Fibroblast of lung (primary cell): Measurements from ENCODE around the gene B4GALT7. TPM values are rescaled to one million over a fixed set of nuclear protein-coding genes. Genes with fewer than 3 reads are reported as not detected.

Experiments used
- DNase-seq, 2 donors: peaks; one replicate each; pipeline versions ENCODE4 v3.0.0 to v3.0.0-alpha.2; 2010; ENCODE audit warnings: low read depth in 2 of 2
- H2AFZ ChIP-seq: 2 replicates; pipeline ENCODE4 v1.5.1; 2012; ENCODE audit warnings: low read length, control low read depth, inconsistent platforms
- H3K27ac ChIP-seq: 2 replicates; pipeline ENCODE4 v1.5.1; 2011; ENCODE audit warnings: low read length, control low read depth; ENCODE audit not compliant: insufficient read depth
- H3K27me3 ChIP-seq: 2 replicates; pipeline ENCODE4 v1.5.1; 2011; ENCODE audit warnings: mild to moderate bottlenecking, low read length; ENCODE audit not compliant: control insufficient read depth, insufficient read depth
- H3K36me3 ChIP-seq: 2 replicates; pipeline ENCODE4 v1.5.1; 2011; ENCODE audit warnings: low read length; ENCODE audit not compliant: control insufficient read depth, insufficient read depth
- H3K4me1 ChIP-seq: 2 replicates; pipeline ENCODE4 v1.5.1; 2011; ENCODE audit warnings: low read length; ENCODE audit not compliant: control insufficient read depth, insufficient read depth; ENCODE audit errors: extremely low read depth
- H3K4me2 ChIP-seq: 2 replicates; pipeline ENCODE4 v1.5.1; 2011; ENCODE audit warnings: low read length, control low read depth; ENCODE audit not compliant: insufficient read depth; ENCODE audit errors: extremely low read depth
- H3K4me3 ChIP-seq, 4 experiments: fragments of 200-600 bp in 1 of 4; sonication (generic) in 1 of 4; replicated peaks in 1 of 4; 2 replicates each; pipeline ENCODE4 v1.5.1; 2011 to 2016; ENCODE audit warnings: low read length in 4 of 4, low read depth in 3 of 4, mild to moderate bottlenecking in 3 of 4, control low read depth in 2 of 4, inconsistent platforms in 1 of 4, mixed read lengths in 1 of 4; ENCODE audit not compliant: insufficient read depth in 1 of 4; ENCODE audit errors: control extremely low read depth in 1 of 4
- H3K79me2 ChIP-seq: 2 replicates; pipeline ENCODE4 v1.5.1; 2012; ENCODE audit warnings: mild to moderate bottlenecking, low read length, inconsistent platforms; ENCODE audit not compliant: control insufficient read depth, insufficient read depth
- H3K9ac ChIP-seq: 2 replicates; pipeline ENCODE4 v1.5.1; 2011; ENCODE audit warnings: mild to moderate bottlenecking, low read length, control low read depth; ENCODE audit not compliant: insufficient read depth
- H3K9me3 ChIP-seq: 2 replicates; pipeline ENCODE4 v1.5.1; 2012; ENCODE audit warnings: low read depth, low read length; ENCODE audit not compliant: control insufficient read depth, insufficient read depth
- H4K20me1 ChIP-seq: 2 replicates; pipeline ENCODE4 v1.5.1; 2011; ENCODE audit warnings: low read length; ENCODE audit not compliant: control insufficient read depth, insufficient read depth; ENCODE audit errors: extremely low read depth
- CTCF ChIP-seq, 2 donors: IDR thresholded peaks in 1 of 2; conservative IDR thresholded peaks in 1 of 2; 1 replicate in 1 of 2; 2 replicates in 1 of 2; pipeline ENCODE4 v1.5.1; 2011 to 2012; ENCODE audit warnings: low read length in 2 of 2, control low read depth in 1 of 2, inconsistent platforms in 1 of 2, low read depth in 1 of 2, mild to moderate bottlenecking in 1 of 2
- EZH2 ChIP-seq: IDR thresholded peaks from 2 replicates; pipeline ENCODE4 v1.5.1; 2012; ENCODE audit warnings: low read length, control low read depth, mild to moderate bottlenecking; ENCODE audit errors: missing control alignments
- polyA plus RNA-seq, 2 donors: library from polyadenylated mRNA; depleted of rRNA in 1 of 2; stranded (reverse) in 1 of 2; unstranded in 1 of 2; fragments of >200 nt; gene quantifications; 2 replicates each; pipeline ENCODE4 v1.2.1, GENCODE V29; 2011 to 2012; ENCODE audit warnings: missing spikeins in 1 of 2
- total RNA-seq: library from RNA; depleted of rRNA; stranded (reverse); fragments of >200 nt; gene quantifications from 2 replicates; pipeline ENCODE4 v1.2.1, GENCODE V29; 2014

Gene B4GALT7
- total and polyA plus RNA-seq, 2 donors (not counting 1 experiment from before 2014, with no cell fraction given) = 20.8 to 29.1 TPM

DNA sequence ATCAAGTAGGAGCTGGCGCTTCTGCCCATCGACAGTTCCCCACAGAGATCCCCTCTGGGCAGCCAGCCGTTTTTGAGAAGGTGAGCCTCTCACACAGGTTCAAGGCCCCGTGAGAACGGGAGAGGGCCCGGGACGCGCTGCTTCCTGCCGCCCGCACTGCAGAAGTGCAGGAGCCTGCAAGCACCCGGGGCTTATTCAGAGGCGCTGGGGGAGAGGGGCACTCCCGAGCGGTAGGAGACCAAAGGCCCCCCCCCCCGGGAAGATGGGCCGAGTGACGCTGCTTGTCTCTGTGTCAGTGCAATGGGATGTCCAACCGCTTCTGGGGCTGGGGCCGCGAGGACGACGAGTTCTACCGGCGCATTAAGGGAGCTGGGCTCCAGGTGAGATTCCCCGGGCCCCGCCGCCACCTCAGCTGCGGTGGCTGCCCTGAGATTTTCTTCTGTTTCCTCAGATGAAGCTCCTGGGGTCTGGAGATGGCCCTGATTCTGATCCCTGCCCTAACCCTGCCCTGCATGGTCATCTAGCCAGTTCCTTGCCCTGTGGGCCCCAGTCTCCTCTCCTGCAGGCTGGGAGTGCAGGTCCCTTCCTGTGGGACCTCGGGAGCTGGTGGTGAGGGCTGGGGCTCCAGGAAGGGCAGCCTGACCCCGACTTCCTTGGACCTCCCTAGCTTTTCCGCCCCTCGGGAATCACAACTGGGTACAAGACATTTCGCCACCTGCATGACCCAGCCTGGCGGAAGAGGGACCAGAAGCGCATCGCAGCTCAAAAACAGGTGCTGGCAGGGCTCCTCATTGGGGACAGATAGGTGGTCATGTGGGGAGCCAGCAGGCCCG lies 8.5 kb downstream of the B4GALT7 start:
- H3K27me3 ChIP-seq = no peaks in the 10 kb centered on the region
- H3K4me3 ChIP-seq = no peak overlapping the region
- H3K4me1 ChIP-seq = no peaks in the 10 kb centered on the region
- no peak overlapping the region for H3K27ac ChIP-seq
- no peak for DNase-seq
- H4K20me1 ChIP-seq = no peaks in the 10 kb centered on the region
- H3K79me2 ChIP-seq = no peaks in the 10 kb centered on the region
- H3K9me3 ChIP-seq = no peaks in the 10 kb centered on the region
- no peak overlapping the region for H3K9ac ChIP-seq
- H2AFZ ChIP-seq = no peak overlapping the region
- no peak overlapping the region for H3K4me2 ChIP-seq
- TF ChIP-seq EZH2 = no peak
- TF ChIP-seq CTCF (conservative IDR thresholded peaks at IDR 0.05 in 1 of 2, IDR thresholded peaks at IDR 0.05 in 1 of 2; ENCODE audit: low read depth in 1 of 2, low read length in 2 of 2) = no peak
- H3K36me3 ChIP-seq = peaks cover 9% of the 10 kb centered on the region

DNA sequence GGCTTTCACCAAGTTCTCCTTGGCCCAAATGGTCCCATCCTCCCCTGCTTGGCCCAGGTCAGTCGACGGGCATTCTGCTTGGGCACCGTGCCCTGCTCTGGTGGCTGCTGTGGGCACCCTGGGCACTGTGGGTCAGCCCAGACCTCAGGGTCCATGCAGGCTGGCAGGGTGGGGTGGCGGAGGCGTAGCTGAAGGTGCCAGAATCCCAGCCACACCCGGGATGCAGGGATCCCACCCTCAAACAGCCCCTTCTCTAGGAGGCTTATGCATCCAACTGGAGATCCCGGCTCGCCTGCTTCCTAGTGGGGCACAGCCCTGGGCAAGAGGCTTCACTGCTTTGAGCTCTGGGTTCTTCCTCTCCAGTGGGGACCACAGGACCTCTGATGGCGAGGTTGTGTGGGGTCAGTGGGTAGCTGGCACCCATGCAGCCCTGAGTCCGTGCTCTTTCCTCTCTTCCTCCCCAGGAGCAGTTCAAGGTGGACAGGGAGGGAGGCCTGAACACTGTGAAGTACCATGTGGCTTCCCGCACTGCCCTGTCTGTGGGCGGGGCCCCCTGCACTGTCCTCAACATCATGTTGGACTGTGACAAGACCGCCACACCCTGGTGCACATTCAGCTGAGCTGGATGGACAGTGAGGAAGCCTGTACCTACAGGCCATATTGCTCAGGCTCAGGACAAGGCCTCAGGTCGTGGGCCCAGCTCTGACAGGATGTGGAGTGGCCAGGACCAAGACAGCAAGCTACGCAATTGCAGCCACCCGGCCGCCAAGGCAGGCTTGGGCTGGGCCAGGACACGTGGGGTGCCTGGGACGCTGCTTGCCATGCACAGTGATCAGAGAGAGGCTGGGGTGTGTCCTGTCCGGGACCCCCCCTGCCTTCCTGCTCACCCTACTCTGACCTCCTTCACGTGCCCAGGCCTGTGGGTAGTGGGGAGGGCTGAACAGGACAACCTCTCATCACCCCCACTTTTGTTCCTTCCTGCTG lies 9.4 kb downstream of the B4GALT7 start:
- Histone ChIP-seq H2AFZ (no peak overlapping the region), H4K20me1 (no peaks in the 10 kb centered on the region), H3K4me2 (no peak overlapping the region), H3K4me3 (no peak overlapping the region), H3K27ac (no peak overlapping the region), H3K9me3 (no peaks in the 10 kb centered on the region), H3K36me3 (peaks cover 9% of the 10 kb centered on the region), H3K79me2 (no peaks in the 10 kb centered on the region), H3K27me3 (no peaks in the 10 kb centered on the region), H3K9ac (no peak overlapping the region), H3K4me1 (no peaks in the 10 kb centered on the region)
- DNase-seq = no peak
- TF ChIP-seq EZH2 (no peak), CTCF (conservative IDR thresholded peaks at IDR 0.05 in 1 of 2, IDR thresholded peaks at IDR 0.05 in 1 of 2; ENCODE audit: low read depth in 1 of 2, low read length in 2 of 2) (no peak)
